Measurements from ENCODE around the gene MIGA2. TPM values are rescaled to one million over a fixed set of nuclear protein-coding genes. Genes with fewer than 3 reads are reported as not detected.

MIGA2 gene
- total RNA-seq, 2 experiments from 2014 or later, result 53.2 to 56.9 TPM

DNA sequence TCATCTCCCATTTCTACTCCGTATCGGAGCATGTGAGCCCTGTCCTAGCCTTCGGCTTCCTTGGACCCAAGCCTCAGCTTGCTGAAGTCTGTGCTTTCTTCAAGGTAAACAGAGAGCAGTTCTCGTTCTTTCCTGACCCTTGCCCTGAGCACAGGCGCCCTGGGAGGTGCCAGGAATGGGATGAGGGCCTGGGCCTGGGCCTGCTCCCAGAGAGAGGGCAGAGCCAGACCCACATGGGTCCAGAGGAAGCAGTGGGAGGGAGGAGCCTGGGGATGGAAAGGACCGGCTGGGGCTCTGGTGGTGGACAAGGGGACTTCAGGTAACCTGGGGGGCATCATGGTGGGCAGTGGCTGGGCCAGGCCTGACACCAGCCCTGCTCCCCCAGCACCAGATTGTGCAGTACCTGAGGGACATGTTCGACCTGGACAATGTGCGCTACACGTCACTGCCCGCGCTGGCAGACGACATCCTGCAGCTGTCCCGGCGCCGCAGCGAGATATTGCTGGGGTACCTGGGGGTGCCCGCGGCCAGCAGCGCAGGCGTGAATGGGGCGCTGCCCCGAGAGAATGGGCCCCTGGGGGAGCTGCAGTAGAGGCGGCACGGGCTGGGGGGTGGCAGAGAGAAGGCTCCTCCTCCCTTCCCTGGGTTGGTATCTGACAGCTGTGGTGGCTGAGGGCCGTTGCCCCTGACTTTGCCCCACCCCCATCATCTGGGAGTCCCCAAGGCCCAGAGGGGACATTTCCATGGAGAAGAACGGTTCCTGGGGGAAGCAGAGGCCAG, 33.6 kb downstream of the MIGA2 start:
- ChIA-PET POLR2A (interaction anchor here (1.1 to 2.4 kb wide), 3 partner anchors 10 to 42 kb away, joined by 3 to 25 read pairs (median 8); partner anchors contain the start of genes DOLPP1, MIGA2 and SH3GLB2), CTCF (interaction anchor here (0.6 kb wide), 1 partner anchor 79 kb away, joined by 4 read pairs; no protein-coding TSS in a partner anchor)
- no peak for DNase-seq
- Histone ChIP-seq H3K9me3 (ENCODE audit: control insufficient read depth in 1 of 2, insufficient read depth in 1 of 2, low read length in 2 of 2) (no peaks in the 10 kb centered on the region), H3K4me1 (ENCODE audit: insufficient read depth, low read length) (peaks cover 64% of the 10 kb centered on the region), H3K36me3 (ENCODE audit: insufficient read depth, low read length) (peaks cover 23% of the 10 kb centered on the region), H3K27ac (ENCODE audit: low read depth in 1 of 2, low read length in 2 of 2) (peak overlapping the region in 1 of 2 donors; percentile 7), H3K27me3 (ENCODE audit: control insufficient read depth in 1 of 2, insufficient read depth in 2 of 2, low read length in 2 of 2) (no peaks in the 10 kb centered on the region), H3K4me3 (ENCODE audit: low read length) (no peak overlapping the region)
- peak overlapping the region; percentile 88 for H3K27ac Mint-ChIP-seq
- H3K27me3 Mint-ChIP-seq, result no peaks in the 10 kb centered on the region
- intact Hi-C loops (cut with DNase I, micrococcal nuclease), result no loop called here
- no peak for ATAC-seq (ENCODE audit: poor library complexity)
- H3K4me1 Mint-ChIP-seq (ENCODE audit: low read depth), result peaks cover 35% of the 10 kb centered on the region
- TF ChIP-seq CTCF (IDR thresholded peaks at IDR 0.05), result no peak
- H3K36me3 Mint-ChIP-seq (ENCODE audit: low read depth), result peaks cover 25% of the 10 kb centered on the region
- no peaks in the 10 kb centered on the region for H3K9me3 Mint-ChIP-seq
- H3K4me3 Mint-ChIP-seq, result no peak overlapping the region

DNA sequence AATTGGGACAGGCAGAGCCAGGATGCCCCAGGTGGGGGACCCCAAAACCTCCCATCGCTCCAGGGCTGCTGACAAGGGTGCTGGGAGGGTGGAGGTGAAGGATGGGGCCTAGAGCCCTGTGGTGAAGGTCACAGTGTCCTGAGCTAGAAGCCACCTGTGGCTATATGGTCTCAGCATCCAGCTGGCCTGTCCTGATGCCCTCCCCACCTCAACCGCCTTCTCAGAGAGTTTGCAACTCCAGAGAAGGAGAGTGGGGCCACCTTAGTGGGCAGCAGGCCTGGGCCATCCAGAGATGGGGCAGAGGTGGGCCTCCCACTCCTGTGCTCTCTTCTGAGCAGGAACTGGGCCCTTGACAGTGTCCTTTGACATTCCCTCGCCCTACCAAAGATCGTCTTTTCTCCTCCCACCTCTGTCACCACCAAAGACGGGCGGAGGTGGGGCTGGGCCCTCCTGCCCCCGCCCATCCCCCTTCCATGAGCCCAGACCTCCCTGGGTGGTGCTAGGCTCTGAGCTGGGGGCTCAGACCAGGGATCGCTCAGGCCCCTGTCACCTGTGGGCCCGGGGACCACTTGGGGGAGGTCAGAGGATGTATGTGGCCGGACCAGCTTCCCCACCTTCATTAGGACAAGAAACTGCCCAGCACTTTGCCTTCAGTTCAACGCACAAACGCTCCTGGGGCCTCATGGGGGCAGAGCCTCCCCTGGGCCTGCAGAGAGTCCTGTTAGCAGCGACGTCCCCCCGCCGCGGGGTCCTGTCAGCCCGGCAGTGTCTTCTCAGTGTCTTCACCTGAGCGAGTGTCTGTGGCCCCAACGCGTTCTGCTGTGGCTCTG, 34.5 kb downstream of the MIGA2 start:
- no peak for ATAC-seq (ENCODE audit: poor library complexity)
- Mint-ChIP-seq H3K4me3 (no peak overlapping the region), H3K36me3 (ENCODE audit: low read depth) (peaks cover 17% of the 10 kb centered on the region), H3K4me1 (ENCODE audit: low read depth) (peaks cover 35% of the 10 kb centered on the region), H3K27ac (no peak overlapping the region), H3K9me3 (no peaks in the 10 kb centered on the region), H3K27me3 (no peaks in the 10 kb centered on the region)
- intact Hi-C loops (cut with DNase I, micrococcal nuclease), result no loop called here
- no peak for TF ChIP-seq CTCF (IDR thresholded peaks at IDR 0.05)
- Histone ChIP-seq H3K27me3 (ENCODE audit: control insufficient read depth in 1 of 2, insufficient read depth in 2 of 2, low read length in 2 of 2) (no peaks in the 10 kb centered on the region), H3K27ac (ENCODE audit: low read depth in 1 of 2, low read length in 2 of 2) (peak overlapping the region in 1 of 2 donors; percentile 7), H3K36me3 (ENCODE audit: insufficient read depth, low read length) (peaks cover 19% of the 10 kb centered on the region), H3K9me3 (ENCODE audit: control insufficient read depth in 1 of 2, insufficient read depth in 1 of 2, low read length in 2 of 2) (no peaks in the 10 kb centered on the region), H3K4me3 (ENCODE audit: low read length) (no peak overlapping the region), H3K4me1 (ENCODE audit: insufficient read depth, low read length) (peaks cover 64% of the 10 kb centered on the region)
- DNase-seq, result no peak
- CTCF ChIA-PET, result no interaction called here
- POLR2A ChIA-PET, result interaction anchor here (0.6 kb wide), 1 partner anchor 51 kb away, joined by 3 read pairs; no protein-coding TSS in a partner anchor

DNA sequence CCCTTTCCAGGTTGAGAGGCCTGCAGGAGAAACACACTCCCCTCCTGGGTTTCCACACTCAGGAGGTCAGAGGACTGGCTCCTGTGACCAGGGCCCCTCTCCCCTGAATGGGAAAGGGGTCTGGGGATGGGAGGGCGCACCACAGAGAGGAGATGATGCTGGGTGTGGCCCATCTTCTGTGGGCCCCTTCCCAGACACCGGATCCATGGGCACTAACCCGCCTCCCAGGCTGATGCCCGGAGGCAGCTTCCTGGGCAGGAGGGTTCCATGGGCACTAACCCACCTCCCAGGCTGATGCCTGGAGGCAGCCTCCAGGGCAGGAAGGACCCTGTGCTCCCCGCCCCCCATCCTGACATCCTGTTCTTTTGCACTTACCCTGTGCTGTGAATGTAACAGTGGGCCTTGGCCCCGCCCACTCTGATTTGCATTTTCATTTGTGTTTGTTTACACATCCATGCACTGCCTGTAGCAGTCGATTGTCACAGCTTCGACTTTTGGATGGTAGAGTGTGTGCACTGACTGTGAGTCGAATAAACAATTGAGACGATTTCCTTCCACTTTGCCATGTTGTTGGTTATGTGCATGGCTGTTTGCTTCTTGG, 35.2 kb downstream of the MIGA2 start:
- peak in 8 of 14 experiments; percentile 13 to 61 (median 39) for DNase-seq
- H3K27me3 ChIP-seq (ENCODE audit: control insufficient read depth in 1 of 2, insufficient read depth in 2 of 2, low read length in 2 of 2), result no peaks in the 10 kb centered on the region
- no peak overlapping the region for H3K4me3 ChIP-seq (ENCODE audit: low read length)
- Mint-ChIP-seq H3K4me1 (ENCODE audit: low read depth) (peaks cover 35% of the 10 kb centered on the region), H3K4me3 (peak overlapping the region; percentile 34), H3K9me3 (no peaks in the 10 kb centered on the region), H3K27me3 (no peaks in the 10 kb centered on the region), H3K27ac (peak overlapping the region; percentile 73), H3K36me3 (ENCODE audit: low read depth) (peaks cover 16% of the 10 kb centered on the region)
- ChIA-PET POLR2A (interaction anchor here (0.6 to 1.2 kb wide), 3 partner anchors 9 to 52 kb away, joined by 3 to 5 read pairs (median 3); no protein-coding TSS in a partner anchor), CTCF (no interaction called here)
- TF ChIP-seq CTCF (IDR thresholded peaks at IDR 0.05), result no peak
- H3K36me3 ChIP-seq (ENCODE audit: insufficient read depth, low read length), result peaks cover 16% of the 10 kb centered on the region
- H3K27ac ChIP-seq (ENCODE audit: low read depth in 1 of 2, low read length in 2 of 2), result peak overlapping the region in 1 of 2 donors; percentile 1
- peaks cover 64% of the 10 kb centered on the region for H3K4me1 ChIP-seq (ENCODE audit: insufficient read depth, low read length)
- no peaks in the 10 kb centered on the region for H3K9me3 ChIP-seq (ENCODE audit: control insufficient read depth in 1 of 2, insufficient read depth in 1 of 2, low read length in 2 of 2)
- intact Hi-C loops (cut with DNase I, micrococcal nuclease), result no loop called here
- peak; percentile 57 for ATAC-seq (ENCODE audit: poor library complexity)
